Measurements from ENCODE around the gene OBSL1.

DNA sequence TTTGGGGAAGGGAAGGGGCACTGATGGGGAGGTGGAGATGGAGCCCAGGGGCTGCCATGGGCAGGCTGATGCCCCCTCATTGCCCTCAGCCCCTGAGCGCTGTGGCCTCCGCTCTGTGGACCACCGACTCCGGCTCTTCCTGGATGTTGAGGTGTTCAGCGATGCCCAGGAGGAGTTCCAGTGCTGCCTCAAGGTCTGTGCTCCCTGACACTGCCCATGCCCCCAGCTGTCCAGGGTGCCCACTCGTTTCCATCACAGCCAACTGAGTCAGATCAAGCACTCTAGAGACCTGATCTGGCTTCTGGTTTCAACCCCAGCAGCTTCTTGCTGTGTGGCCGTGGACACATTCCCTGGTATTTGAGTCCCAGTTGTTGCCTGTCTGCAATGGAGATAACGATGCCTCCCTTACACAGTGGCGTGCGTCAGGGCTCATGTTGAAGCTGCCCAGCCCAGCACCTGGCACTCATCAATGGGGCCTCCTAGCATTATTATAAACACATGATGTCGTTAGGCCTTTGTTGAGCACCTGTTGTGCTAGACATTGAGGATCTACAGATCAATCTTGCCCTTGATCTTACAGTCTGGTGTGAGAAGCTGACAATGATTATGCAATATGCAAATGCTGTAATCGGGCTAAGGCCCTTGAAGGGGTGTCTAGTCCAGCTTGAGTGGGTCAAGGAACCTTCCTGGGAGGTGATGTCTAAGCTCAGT is 40.7 kb upstream of the OBSL1 start:
- TF ChIP-seq POLR2A (IDR thresholded peaks at IDR 0.05; ENCODE audit: low read depth, low read length) = no peak
- TF ChIP-seq POLR2AphosphoS5 (IDR thresholded peaks at IDR 0.05; ENCODE audit: low read depth, low read length) = no peak
- TF ChIP-seq TAF1 (IDR thresholded peaks at IDR 0.05; ENCODE audit: low read depth, low read length) = no peak
- no peak for TF ChIP-seq PAX5 (IDR thresholded peaks at IDR 0.05; ENCODE audit: insufficient read depth, low read length, severe bottlenecking)
- TF ChIP-seq SPI1 (IDR thresholded peaks at IDR 0.05; ENCODE audit: low read depth, low read length) = no peak
- TF ChIP-seq POU2F2 (IDR thresholded peaks at IDR 0.05; ENCODE audit: low read depth, low read length) = no peak

All from GM12891 (cell line).